A673 (cell line): ENCODE measurements around the gene GRM1.

Experiments used
- CTCF ChIP-seq: fragments of 300-800, 200-600 bp; sonication (generic); conservative IDR thresholded peaks from 2 replicates; pipeline ENCODE4 v1.5.1; 2017; ENCODE audit warnings: low read depth, mild to moderate bottlenecking, antibody characterized with exemption, low read length, moderate library complexity, mixed read lengths
- EZH2 ChIP-seq: fragments of 200-600 bp; sonication (generic); IDR thresholded peaks from 2 replicates; pipeline ENCODE4 v1.6.1; 2017; ENCODE audit warnings: borderline replicate concordance, low read depth, mild to moderate bottlenecking, mixed read lengths, antibody characterized with exemption, low read length; ENCODE audit not compliant: poor library complexity, severe bottlenecking

GRCh38 chr6:146472918-146473317 lies 444.1 kb downstream of the GRM1 start:
- TF ChIP-seq CTCF (no peak), EZH2 (no peak)
